Measurements from ENCODE around the gene IQCN.
A peak's percentile ranks its signal among the peaks of the same experiment; 100 is the strongest.

Gene IQCN

GRCh38 chr19:18264137-18264854 is 10.0 kb downstream of the IQCN start:
- no peak for DNase-seq

- no peak for DNase-seq
These were observed 10.7 kb downstream of the IQCN start for GRCh38 chr19:18263324-18264136.

GRCh38 chr19:18262917-18263316 is 11.3 kb downstream of the IQCN start:
- no peak for DNase-seq

GRCh38 chr19:18262144-18262543 is 12.1 kb downstream of the IQCN start:
- DNase-seq: no peak

GRCh38 chr19:18261474-18261873 is 12.8 kb downstream of the IQCN start:
- no peak for DNase-seq

GRCh38 chr19:18259893-18260292 is 14.4 kb downstream of the IQCN start:
- no peak for DNase-seq

- no peak for DNase-seq
These were observed 16.5 kb downstream of the IQCN start for GRCh38 chr19:18257503-18258470.

- no peak for DNase-seq
These were observed 19.4 kb downstream of the IQCN start for GRCh38 chr19:18254546-18255503.

- DNase-seq: no peak
These were observed 20.5 kb downstream of the IQCN start for GRCh38 chr19:18253716-18254115.

GRCh38 chr19:18253130-18253529 is 21.1 kb downstream of the IQCN start:
- no peak for DNase-seq

GRCh38 chr19:18252370-18252717 is 21.9 kb downstream of the IQCN start:
- no peak for DNase-seq

- DNase-seq: peak; percentile 92
These were observed 22.5 kb downstream of the IQCN start for GRCh38 chr19:18251587-18252369.

- no peak for DNase-seq
These were observed 24.4 kb downstream of the IQCN start for GRCh38 chr19:18249834-18250233.

- DNase-seq: no peak
These were observed 29.0 kb downstream of the IQCN start for GRCh38 chr19:18245297-18245696.

- no peak for DNase-seq
These were observed 34.9 kb downstream of the IQCN start for GRCh38 chr19:18239303-18239702.

- peak; percentile 88 for DNase-seq
These were observed 40.1 kb downstream of the IQCN start for GRCh38 chr19:18234194-18234593.

GRCh38 chr19:18233224-18233825 is 40.9 kb downstream of the IQCN start:
- DNase-seq: peak; percentile 81

GRCh38 chr19:18232540-18233223 is 41.6 kb downstream of the IQCN start:
- peak; percentile 93 for DNase-seq

GRCh38 chr19:18231775-18232174 is 42.5 kb downstream of the IQCN start:
- DNase-seq: peak; percentile 87
